HEK293 (cell line): ENCODE measurements around the gene ZNF423.

Experiments
- TCF7L2 ChIP-seq: IDR thresholded peaks from 2 replicates; pipeline ENCODE4 v1.6.1; 2011; ENCODE audit warnings: low read depth, mild to moderate bottlenecking, inconsistent platforms, low read length, moderate library complexity, borderline replicate concordance
- TF ChIP-seq, protein P1 (sequence below): fragments of 450-650 bp; formaldehyde crosslinking; IDR thresholded peaks from 2 replicates; pipeline ENCODE4 v1.5.1; 2016; ENCODE audit warnings: missing biosample characterization, missing genetic modification characterization

DNA sequence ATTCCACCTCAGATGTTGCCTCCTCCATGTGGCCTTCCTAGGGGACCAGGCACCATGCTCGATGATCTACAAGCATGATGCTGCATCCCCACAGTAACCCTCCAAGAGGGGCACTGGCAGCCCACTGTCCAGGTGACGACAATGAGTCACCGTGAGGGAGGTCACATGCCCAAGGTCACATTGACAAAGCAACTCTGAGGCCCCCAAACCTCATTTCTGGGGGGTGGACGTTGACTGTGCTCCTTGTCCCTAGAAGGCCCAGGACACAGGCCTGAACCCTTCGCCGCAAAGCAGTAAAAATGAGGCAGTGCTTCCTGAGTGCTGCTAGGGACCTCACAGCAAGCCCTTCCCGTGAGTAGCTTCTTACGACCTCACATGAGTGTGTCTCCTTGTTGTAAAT, 345.8 kb downstream of the ZNF423 start:
- TF ChIP-seq, protein P1, sequence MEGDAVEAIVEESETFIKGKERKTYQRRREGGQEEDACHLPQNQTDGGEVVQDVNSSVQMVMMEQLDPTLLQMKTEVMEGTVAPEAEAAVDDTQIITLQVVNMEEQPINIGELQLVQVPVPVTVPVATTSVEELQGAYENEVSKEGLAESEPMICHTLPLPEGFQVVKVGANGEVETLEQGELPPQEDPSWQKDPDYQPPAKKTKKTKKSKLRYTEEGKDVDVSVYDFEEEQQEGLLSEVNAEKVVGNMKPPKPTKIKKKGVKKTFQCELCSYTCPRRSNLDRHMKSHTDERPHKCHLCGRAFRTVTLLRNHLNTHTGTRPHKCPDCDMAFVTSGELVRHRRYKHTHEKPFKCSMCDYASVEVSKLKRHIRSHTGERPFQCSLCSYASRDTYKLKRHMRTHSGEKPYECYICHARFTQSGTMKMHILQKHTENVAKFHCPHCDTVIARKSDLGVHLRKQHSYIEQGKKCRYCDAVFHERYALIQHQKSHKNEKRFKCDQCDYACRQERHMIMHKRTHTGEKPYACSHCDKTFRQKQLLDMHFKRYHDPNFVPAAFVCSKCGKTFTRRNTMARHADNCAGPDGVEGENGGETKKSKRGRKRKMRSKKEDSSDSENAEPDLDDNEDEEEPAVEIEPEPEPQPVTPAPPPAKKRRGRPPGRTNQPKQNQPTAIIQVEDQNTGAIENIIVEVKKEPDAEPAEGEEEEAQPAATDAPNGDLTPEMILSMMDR (tag by site-specific recombination): no peak
- TF ChIP-seq TCF7L2: no peak
